ENCODE results near the gene ITPKB. TPM values are rescaled to one million over a fixed set of nuclear protein-coding genes. Genes with fewer than 3 reads are reported as not detected.

Gene ITPKB
- total RNA-seq, 2 experiments from 2014 or later: 37.5 to 38.5 TPM

DNA sequence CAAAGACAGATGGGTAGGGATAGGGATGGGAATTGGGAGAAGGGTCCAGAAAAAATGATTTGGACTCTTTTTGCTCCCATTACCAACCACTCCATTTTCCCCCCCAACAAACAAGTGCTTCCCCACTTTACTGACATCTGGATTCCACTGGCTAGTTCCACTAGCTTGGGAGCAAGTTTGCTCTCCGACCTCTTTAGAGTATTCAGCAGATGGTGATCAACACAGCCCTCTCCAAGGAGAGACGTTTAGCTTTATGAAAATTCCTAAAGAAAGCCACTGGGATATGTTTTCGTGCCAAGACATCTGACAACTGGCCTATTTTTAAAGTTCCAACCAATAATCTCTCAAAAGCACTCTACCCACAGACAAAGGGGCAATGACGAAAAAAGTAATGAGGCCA is 50.3 kb downstream of the ITPKB start:
- Mint-ChIP-seq H3K9me3 (no peaks in the 10 kb centered on the region), H3K36me3 (peaks cover 20% of the 10 kb centered on the region)
- intact Hi-C loops (cut with micrococcal nuclease): no loop called here

DNA sequence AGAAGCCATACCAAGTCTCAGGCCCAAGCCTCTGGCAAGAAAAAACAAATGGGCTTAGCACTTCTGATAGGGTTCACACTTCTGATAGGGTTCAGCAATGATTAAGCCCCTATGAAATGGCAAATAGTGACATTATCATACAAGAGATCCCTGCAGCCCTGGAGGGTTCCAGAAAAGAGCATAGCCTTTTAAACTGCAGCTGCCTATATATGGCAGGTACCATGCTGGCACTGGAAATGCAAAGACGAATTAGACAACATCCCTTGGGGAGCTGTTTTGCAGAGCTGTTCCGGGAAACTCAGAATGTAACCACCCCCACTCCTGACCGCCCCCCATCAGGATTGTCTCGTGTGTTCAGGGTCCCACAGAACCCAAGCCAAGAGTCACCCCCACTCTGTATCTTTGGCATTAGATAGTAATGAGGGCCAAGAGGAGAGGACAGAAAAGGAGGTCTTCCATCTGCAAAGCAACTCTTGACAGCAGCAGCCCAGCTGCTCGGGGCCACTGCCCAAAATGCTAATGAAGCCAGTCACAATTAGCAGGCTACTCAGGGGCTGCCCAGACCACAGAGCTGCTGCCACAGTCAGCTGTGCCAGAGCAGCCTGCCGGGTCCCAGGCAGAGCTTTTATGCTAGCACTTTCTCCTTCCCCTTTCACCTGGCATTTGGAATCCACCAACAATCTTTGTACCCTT is 50.9 kb downstream of the ITPKB start:
- Mint-ChIP-seq H3K27ac (peak overlapping the region; percentile 85), H3K4me1 (ENCODE audit: low read depth) (peaks cover 99% of the 10 kb centered on the region), H3K4me3 (no peak overlapping the region), H3K27me3 (no peaks in the 10 kb centered on the region), H3K36me3 (peaks cover 20% of the 10 kb centered on the region), H3K9me3 (no peaks in the 10 kb centered on the region)
- intact Hi-C loops (cut with micrococcal nuclease): no loop called here
- ChIA-PET CTCF (interaction anchor here (0.6 to 4.9 kb wide), 28 partner anchors 8 to 264 kb away, joined by 3 to 120 read pairs (median 10); partner anchors contain the start of genes ITPKB and STUM), POLR2A (interaction anchor here (0.6 to 3.5 kb wide), 13 partner anchors 9 to 433 kb away, joined by 3 to 18 read pairs (median 4); no protein-coding TSS in a partner anchor)
- DNase-seq: no peak

More for the DNA sequence above, 50.3 kb downstream of the ITPKB start:
- H3K27me3 Mint-ChIP-seq: no peaks in the 10 kb centered on the region
- no peak for DNase-seq
- peak overlapping the region; percentile 85 for H3K27ac Mint-ChIP-seq
- POLR2A ChIA-PET: interaction anchor here (0.6 to 3.5 kb wide), 7 partner anchors 10 to 433 kb away, joined by 3 to 18 read pairs (median 4); no protein-coding TSS in a partner anchor
- peaks cover 99% of the 10 kb centered on the region for H3K4me1 Mint-ChIP-seq (ENCODE audit: low read depth)
- CTCF ChIA-PET: interaction anchor here (1.4 to 4.9 kb wide), 13 partner anchors 11 to 194 kb away, joined by 4 to 120 read pairs (median 15); partner anchors contain the start of gene ITPKB
- no peak overlapping the region for H3K4me3 Mint-ChIP-seq

DNA sequence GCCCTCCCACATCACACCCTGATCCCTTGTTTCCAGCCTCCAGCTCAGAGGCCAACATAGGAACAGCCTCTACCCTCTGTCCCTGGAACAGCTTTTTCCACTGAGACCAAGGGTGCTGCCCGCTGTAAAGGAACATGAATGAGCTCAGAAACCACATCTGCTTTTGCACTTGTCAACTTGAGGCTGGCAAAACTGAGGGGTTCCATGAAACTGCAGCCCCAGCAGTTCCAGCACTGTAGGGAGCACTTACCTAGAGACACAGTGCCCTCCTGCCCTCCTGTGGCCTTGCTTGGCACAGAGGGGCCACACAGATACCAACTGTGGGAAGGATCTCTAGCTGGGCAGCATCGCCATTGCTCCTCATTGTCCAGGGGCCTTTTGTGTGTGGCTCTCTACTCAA is 51.7 kb downstream of the ITPKB start:
- POLR2A ChIA-PET: interaction anchor here (0.6 to 3.5 kb wide), 11 partner anchors 8 to 76 kb away, joined by 3 to 18 read pairs (median 4); no protein-coding TSS in a partner anchor
- CTCF ChIA-PET: interaction anchor here (0.7 to 4.9 kb wide), 30 partner anchors 9 to 263 kb away, joined by 3 to 120 read pairs (median 8); partner anchors contain the start of genes ITPKB and STUM
- Mint-ChIP-seq H3K4me3 (no peak overlapping the region), H3K27ac (peak overlapping the region; percentile 85), H3K36me3 (peaks cover 19% of the 10 kb centered on the region), H3K9me3 (no peaks in the 10 kb centered on the region), H3K4me1 (ENCODE audit: low read depth) (peaks cover 99% of the 10 kb centered on the region), H3K27me3 (no peaks in the 10 kb centered on the region)
- intact Hi-C loops (cut with micrococcal nuclease): loop anchor here (1.0 to 2.0 kb wide), 2 partner anchors 53 to 61 kb away; no protein-coding TSS in a partner anchor
- DNase-seq: peak; percentile 78

DNA sequence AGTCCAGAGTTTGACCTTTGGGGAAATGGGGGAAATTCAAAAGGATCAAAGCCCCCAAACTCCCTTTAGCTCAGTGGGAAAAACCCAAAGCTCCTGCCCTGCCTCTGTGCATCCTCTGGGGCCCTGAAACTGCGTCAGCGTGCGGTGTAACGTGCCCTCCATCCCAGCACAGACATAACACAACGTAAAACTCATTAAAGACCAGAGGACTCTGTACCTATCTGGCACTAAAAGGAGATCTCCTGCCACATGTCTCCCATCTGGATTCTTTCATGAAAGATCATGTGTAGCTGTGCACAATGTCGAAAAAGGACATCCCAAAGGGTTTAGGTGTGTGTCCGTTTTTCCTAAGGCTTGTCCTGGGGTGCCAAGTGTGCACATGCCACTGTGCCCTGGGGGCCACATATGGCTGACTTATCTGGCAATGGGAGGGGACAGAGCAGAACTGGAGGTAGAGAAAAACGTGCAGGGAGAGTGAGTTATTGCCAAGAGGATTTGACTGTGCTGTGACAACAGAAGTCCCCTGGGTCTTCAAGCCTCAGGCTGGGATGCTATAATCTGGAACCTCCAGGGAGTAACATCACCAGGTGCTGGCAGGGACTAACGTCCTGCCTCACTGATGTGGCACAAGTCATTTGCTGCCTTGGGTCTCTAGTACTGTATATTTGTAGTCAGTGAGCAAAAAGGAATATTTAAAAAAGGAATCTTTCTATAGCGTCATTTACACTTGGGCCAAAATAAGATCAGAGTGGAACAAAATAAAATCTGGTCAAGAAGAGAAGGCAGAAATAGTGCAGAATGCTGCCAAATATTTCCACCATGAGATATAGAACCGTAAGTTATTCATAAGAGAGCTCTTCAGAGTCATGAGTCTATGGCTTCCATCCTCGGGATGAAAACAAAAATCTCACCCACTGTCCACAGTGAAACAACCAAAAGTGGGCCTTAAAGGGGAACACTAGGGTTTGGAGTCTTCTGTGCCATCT is 52.3 kb downstream of the ITPKB start:
- no peaks in the 10 kb centered on the region for H3K9me3 Mint-ChIP-seq
- intact Hi-C loops (cut with micrococcal nuclease): loop anchor here (1.0 to 2.0 kb wide), 2 partner anchors 52 to 60 kb away; no protein-coding TSS in a partner anchor
- DNase-seq: peak; percentile 43
- POLR2A ChIA-PET: interaction anchor here (1.1 to 3.5 kb wide), 7 partner anchors 8 to 52 kb away, joined by 3 to 18 read pairs (median 6); no protein-coding TSS in a partner anchor
- H3K4me3 Mint-ChIP-seq: no peak overlapping the region
- peaks cover 99% of the 10 kb centered on the region for H3K4me1 Mint-ChIP-seq (ENCODE audit: low read depth)
- no peaks in the 10 kb centered on the region for H3K27me3 Mint-ChIP-seq
- H3K36me3 Mint-ChIP-seq: peaks cover 17% of the 10 kb centered on the region
- peak overlapping the region; percentile 85 for H3K27ac Mint-ChIP-seq
- CTCF ChIA-PET: interaction anchor here (0.7 to 4.9 kb wide), 26 partner anchors 9 to 262 kb away, joined by 3 to 120 read pairs (median 10); partner anchors contain the start of genes ITPKB and STUM

DNA sequence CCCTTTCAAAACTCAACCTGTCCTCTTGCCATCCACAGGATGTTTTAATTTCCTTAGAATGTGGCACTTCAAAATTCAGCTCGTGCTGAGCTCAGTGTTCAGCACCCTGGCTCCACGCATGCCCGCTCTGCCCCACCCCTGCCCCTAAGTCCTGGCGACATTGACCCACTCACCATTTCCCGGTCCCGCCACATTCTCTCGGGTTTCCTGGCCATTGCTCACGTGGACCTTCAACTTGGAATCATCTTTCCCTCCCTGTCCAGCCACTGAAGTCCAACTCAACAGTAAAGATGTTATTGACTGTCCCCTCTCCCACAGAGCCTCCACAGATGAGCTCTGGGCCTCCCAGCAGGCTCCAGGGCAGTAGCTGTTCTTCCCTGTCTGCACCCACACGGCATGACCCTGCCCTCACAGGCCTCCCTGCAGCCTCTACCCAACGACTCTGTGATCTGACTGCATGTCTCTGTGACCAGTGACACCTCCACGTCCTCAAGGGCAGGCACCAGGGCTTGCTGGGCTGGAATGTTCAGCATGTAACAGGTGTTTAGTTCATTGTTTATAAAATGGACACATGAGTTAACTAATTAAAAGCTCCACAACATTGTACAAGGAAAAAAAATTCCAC is 53.8 kb downstream of the ITPKB start:
- CTCF ChIA-PET: interaction anchor here (0.6 to 4.9 kb wide), 5 partner anchors 14 to 75 kb away, joined by 3 to 120 read pairs (median 3); no protein-coding TSS in a partner anchor
- no peaks in the 10 kb centered on the region for H3K9me3 Mint-ChIP-seq
- peak overlapping the region; percentile 85 for H3K27ac Mint-ChIP-seq
- POLR2A ChIA-PET: interaction anchor here (0.9 to 1.2 kb wide), 2 partner anchors 18 to 23 kb away, joined by 4 read pairs; no protein-coding TSS in a partner anchor
- intact Hi-C loops (cut with micrococcal nuclease): no loop called here
- H3K27me3 Mint-ChIP-seq: no peaks in the 10 kb centered on the region
- H3K4me1 Mint-ChIP-seq (ENCODE audit: low read depth): peaks cover 97% of the 10 kb centered on the region
- no peak overlapping the region for H3K4me3 Mint-ChIP-seq
- peaks cover 11% of the 10 kb centered on the region for H3K36me3 Mint-ChIP-seq
- no peak for DNase-seq

DNA sequence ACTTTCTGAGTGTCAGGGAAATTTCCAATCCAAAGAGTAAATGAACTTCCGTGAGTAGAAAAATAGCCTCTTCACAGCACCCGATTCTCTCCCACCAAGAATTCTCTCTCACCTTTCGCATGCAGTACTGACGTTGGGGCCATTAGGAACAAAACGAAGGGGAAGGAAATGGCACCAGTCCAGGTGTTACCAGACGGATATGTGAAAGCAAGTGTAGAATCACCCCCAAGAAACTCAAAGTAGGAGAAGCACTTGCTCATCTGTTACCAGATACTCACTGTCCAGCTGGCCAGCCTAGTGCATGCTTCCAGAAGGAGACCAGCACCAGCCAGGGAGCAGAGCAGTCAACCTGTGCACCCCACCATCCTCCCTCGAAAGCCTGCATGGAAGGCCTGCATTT is 55.1 kb downstream of the ITPKB start:
- H3K4me3 Mint-ChIP-seq: no peak overlapping the region
- no peaks in the 10 kb centered on the region for H3K9me3 Mint-ChIP-seq
- H3K36me3 Mint-ChIP-seq: peaks cover 9% of the 10 kb centered on the region
- peaks cover 97% of the 10 kb centered on the region for H3K4me1 Mint-ChIP-seq (ENCODE audit: low read depth)
- peak overlapping the region; percentile 85 for H3K27ac Mint-ChIP-seq
- no peaks in the 10 kb centered on the region for H3K27me3 Mint-ChIP-seq
- CTCF ChIA-PET: interaction anchor here (0.9 to 2.7 kb wide), 2 partner anchors 15 to 58 kb away, joined by 3 to 10 read pairs; no protein-coding TSS in a partner anchor
- intact Hi-C loops (cut with micrococcal nuclease): no loop called here
- POLR2A ChIA-PET: interaction anchor here (1.2 kb wide), 2 partner anchors 19 to 30 kb away, joined by 4 read pairs; no protein-coding TSS in a partner anchor
- no peak for DNase-seq

DNA sequence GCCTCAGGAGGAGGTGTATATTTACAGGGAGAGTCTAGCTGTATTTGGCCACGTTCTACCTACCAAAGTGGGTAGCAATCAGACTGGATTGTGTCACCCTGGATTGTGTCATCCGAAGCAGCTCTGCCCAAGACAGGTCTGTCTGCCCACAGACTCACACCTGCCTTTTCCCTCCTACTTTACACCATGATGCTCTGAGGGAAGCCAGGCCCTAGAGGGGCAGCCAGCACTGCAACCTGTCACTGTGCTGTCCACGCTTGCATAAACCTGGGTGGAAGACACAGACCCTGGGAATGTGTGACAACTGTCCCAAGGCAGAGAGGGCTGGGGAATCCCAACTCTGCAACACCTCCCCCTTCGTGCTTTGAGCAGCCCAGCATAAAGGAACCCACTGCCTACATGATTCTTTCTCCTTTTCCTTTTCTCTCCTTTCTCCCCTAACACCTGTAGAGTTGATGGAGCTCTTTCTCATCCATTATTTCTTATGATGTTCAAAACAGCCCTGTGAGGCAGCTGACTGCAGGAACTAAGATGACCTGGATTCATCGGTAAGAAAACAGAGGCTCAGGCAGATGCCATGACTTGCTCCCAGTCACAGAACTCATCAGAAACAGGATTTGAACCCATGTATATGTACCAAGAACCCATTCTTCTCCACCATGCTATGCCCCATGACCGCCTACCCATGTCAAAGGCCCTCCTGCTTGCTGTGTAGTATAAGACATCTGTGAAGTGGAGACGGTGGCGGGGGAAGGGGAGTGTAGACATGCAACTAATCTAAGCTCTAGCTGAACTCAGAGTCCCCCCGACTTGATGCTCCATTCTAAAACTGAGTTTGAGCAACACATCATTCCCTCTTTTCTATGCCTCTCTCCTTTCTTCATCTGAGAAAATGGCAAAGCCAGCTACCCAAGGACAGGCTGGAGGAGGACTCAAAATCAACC is 55.9 kb downstream of the ITPKB start:
- ChIA-PET POLR2A (interaction anchor here (1.0 to 1.7 kb wide), 5 partner anchors 19 to 51 kb away, joined by 3 to 8 read pairs (median 4); no protein-coding TSS in a partner anchor), CTCF (interaction anchor here (1.2 to 3.5 kb wide), 3 partner anchors 10 to 57 kb away, joined by 4 to 15 read pairs (median 10); no protein-coding TSS in a partner anchor)
- Mint-ChIP-seq H3K27ac (peak overlapping the region; percentile 85), H3K36me3 (peaks cover 6% of the 10 kb centered on the region), H3K9me3 (no peaks in the 10 kb centered on the region), H3K27me3 (no peaks in the 10 kb centered on the region), H3K4me1 (ENCODE audit: low read depth) (peaks cover 97% of the 10 kb centered on the region), H3K4me3 (no peak overlapping the region)
- peak; percentile 64 for DNase-seq
- intact Hi-C loops (cut with micrococcal nuclease): no loop called here

DNA sequence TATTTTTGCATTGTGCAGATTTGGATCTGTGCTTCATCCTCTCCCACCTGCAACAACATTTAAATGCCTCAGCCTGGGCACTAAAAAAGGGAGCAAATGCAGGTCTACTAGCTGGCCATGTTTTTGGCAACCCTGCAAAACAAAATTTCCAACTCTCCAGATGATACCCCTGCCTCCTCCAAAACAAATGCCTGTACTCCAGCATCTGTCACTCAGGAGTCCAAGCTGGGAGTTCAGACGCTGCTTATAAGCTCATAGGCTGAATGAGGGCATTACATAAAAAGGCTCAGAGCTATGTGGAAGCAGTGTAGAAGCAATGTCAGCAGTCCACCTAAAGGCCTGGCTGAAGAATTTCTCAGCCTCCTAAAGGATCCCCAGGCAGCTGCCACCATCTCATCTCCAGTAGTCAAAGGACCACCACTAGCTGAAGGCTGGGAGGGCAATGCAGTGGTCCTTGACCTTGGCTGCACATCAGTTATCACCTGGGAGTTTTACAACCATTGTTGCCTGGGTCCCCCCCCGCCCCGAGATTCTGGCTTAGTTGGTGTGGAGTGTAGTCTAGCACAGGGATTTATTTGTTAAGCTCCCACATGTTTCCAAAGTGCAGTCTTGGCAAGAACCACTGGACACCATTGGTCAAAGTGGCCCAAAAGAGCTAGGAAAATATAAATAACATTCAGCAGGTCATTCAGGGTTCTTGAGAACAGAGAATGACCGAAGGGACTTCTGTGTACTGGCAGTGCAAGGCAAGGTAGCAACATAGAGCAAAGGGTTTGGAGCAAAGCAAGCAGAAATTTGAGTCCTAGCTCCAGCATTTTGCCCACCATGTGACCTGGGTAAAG is 57.2 kb downstream of the ITPKB start:
- Mint-ChIP-seq H3K4me1 (ENCODE audit: low read depth) (peaks cover 97% of the 10 kb centered on the region), H3K4me3 (no peak overlapping the region), H3K36me3 (peaks cover 7% of the 10 kb centered on the region), H3K27me3 (no peaks in the 10 kb centered on the region), H3K9me3 (no peaks in the 10 kb centered on the region), H3K27ac (peak overlapping the region; percentile 85)
- CTCF ChIA-PET: interaction anchor here (1.2 to 3.5 kb wide), 3 partner anchors 9 to 55 kb away, joined by 4 to 15 read pairs (median 10); no protein-coding TSS in a partner anchor
- POLR2A ChIA-PET: interaction anchor here (0.6 to 1.7 kb wide), 5 partner anchors 17 to 53 kb away, joined by 3 to 8 read pairs (median 3); no protein-coding TSS in a partner anchor
- intact Hi-C loops (cut with micrococcal nuclease): no loop called here
- DNase-seq: no peak

DNA sequence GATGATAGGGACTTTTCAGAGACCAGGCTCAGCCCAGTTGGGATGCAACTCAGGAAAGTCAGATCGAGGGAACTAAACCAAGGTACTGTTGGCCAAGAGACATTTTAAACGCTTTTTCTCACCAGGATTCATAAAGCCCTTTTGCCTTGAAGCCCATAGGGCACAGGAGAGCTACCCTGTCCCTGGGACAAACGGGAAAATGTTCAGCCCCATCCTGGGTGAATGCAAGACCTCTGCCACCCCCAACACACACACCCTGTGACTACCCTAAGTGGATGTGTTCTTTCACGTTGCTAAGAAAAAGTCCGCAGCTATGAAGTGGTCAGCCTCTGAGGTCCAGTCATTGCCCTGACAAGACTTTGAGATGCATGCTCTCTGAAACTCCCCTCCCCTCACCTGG is 58.4 kb downstream of the ITPKB start:
- Mint-ChIP-seq H3K4me1 (ENCODE audit: low read depth) (peaks cover 98% of the 10 kb centered on the region), H3K9me3 (no peaks in the 10 kb centered on the region), H3K27me3 (no peaks in the 10 kb centered on the region), H3K4me3 (no peak overlapping the region), H3K36me3 (peaks cover 13% of the 10 kb centered on the region), H3K27ac (peak overlapping the region; percentile 93)
- CTCF ChIA-PET: interaction anchor here (1.5 to 3.5 kb wide), 3 partner anchors 11 to 48 kb away, joined by 3 to 15 read pairs (median 4); no protein-coding TSS in a partner anchor
- intact Hi-C loops (cut with micrococcal nuclease): no loop called here
- DNase-seq: no peak
- POLR2A ChIA-PET: interaction anchor here (1.0 to 2.3 kb wide), 3 partner anchors 17 to 56 kb away, joined by 3 to 10 read pairs (median 5); no protein-coding TSS in a partner anchor

Data from activated CD4-positive, alpha-beta memory T cell treated with anti-CD3 and anti-CD28 coated beads for 36 hours (primary cell).